ENCODE results near the gene TEX30.
"Not testable (repeated sequence)": the region's sequence is repeated elsewhere in the genome, so short reads cannot be mapped to it uniquely, and the experiment has no call there.

TEX30 gene

GRCh38 chr13:102773441-102774213 lies at the start of gene TEX30:
TEX30 (minus strand) TSS chr13:102773786; CDS start chr13:102770026, 3,760 bp downstream.
- peak; percentile 91 for DNase-seq

- peak; percentile 63 for DNase-seq
Measured at GRCh38 chr13:102817907-102818306, 44.3 kb upstream of the TEX30 start.

GRCh38 chr13:102817241-102817640 lies 43.7 kb upstream of the TEX30 start:
- DNase-seq = no peak

- no peak for DNase-seq
Measured at GRCh38 chr13:102816708-102817107, 43.1 kb upstream of the TEX30 start.

DNA sequence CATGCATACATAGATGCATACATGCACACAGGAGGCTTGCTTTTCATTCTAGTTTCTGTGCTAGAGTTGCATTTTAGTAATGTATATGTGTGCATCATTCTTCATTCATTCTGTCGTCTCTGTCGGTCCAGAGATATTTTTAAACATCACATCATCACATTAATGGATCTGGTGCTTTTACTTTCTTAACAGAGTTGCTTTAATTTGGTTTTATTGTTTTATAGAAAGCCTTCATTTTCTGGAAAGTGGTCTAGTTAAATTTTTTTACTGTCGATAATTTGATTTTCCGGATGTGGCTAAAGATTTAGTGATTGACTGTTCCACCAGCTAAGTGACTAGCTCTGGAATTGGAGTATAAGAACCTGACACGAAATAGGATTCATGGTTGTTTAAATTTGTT lies 42.2 kb upstream of the TEX30 start:
- no peak for DNase-seq

- DNase-seq = no peak
Measured at GRCh38 chr13:102814793-102815192, 41.2 kb upstream of the TEX30 start.

DNA sequence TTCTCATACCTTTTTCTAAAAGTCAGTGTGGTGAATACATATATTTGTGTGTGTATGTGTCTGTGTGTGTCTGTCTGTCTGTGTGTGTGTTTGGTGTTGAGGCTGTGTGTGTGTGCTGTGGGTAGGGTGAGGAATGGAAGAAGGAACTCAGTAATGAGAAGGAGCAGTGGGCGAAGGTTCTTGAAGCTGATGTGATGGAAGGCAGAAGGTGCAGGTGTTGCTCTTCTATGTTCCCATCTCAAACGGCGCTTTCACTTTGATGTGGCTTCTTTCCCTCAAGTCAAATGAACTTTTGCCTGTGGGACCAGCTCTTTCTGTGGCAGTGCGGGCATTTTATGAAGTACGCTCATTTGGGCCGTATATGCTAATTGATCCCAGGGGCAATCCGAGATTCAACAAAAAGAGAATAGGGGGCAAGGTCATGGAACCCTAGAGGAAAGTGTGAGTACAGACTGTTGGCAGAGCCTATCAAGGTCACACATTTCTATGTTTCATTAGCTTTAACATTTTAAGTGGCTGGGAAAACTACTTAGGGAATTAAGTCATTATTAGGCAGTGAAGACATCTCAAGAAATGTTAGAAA lies 40.5 kb upstream of the TEX30 start:
- no peak for DNase-seq

- no peak for DNase-seq
Measured at GRCh38 chr13:102812611-102813287, 39.2 kb upstream of the TEX30 start.

DNA sequence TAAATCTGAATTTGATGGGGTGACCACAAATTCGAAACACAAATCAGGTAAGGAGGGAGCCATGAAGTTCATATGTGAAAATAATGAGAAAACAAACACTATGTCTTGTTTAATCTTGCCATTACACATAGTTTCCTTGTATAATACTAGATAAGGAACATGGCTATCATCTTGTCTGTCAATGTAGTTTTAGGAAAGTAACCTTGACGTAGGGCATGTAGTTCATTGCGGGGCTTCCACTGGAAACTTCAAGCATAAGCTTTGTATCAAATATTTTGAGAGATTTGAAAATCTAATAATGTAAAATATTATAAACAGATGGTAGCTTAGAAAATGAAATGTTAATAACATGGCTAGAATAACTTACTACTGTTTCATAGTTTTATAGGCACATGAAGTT lies 34.1 kb upstream of the TEX30 start:
- DNase-seq = no peak

DNA sequence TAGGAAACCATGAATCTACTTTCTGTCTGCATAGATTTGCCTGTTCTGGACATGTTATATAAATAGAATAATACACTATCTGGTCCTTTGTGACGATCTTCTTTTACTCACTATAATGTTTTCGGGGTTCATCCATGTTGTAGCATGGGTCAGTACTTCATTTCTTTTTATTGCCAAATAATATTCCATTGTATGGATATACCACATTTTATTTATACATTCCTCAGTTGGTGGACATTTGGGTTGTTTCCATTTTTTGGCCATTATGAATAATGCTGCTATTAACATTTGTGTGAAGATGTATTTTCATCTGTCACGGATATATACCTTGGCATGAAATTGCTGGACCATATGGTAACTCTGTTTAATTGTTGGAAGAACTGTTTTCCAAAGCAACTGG lies 32.1 kb upstream of the TEX30 start:
- no peak for DNase-seq

DNA sequence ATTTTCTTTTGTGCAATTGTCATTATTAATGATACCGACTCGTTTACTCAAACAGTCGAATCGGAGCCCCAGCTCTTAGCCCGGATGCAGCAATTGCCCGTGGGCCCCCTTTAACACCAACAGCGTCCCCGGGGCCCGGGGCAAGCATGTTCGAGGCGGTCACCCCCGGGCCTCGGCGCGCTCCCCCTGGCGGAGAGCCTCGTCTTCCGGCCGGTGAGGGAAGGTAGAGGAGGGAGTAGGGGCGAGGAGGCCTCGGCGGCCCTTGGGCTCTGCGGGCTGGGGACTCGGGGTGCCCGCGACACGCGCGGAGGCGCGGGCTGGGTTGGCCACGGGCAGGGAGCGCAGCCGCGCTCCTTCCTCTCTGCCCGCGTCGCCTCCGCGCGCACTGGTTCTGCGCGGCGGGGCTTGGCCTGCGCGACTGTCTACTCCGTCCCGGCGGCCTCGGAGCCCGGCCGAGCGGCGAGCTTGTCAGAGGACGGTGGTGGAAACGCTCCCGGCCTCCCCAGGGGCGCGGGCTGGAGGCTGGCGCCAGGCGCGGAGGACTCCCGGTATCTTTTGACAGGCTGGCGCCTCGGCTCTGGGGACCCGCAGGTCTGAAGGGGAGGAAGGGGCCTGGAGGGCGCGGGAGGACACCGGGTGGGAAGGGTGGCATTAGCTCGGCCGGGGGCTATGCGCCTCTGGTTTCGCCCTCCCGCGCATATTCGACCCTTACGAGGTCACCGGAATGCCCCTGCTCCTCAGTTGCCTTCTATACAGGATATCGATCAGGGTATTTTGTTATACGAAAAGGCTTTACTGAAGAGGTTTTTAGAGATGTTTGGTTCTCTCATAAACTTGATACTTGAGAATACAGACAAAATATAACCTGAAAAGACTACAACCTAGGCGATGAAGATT lies 26.8 kb upstream of the TEX30 start:
- DNase-seq = peak; percentile 89

DNA sequence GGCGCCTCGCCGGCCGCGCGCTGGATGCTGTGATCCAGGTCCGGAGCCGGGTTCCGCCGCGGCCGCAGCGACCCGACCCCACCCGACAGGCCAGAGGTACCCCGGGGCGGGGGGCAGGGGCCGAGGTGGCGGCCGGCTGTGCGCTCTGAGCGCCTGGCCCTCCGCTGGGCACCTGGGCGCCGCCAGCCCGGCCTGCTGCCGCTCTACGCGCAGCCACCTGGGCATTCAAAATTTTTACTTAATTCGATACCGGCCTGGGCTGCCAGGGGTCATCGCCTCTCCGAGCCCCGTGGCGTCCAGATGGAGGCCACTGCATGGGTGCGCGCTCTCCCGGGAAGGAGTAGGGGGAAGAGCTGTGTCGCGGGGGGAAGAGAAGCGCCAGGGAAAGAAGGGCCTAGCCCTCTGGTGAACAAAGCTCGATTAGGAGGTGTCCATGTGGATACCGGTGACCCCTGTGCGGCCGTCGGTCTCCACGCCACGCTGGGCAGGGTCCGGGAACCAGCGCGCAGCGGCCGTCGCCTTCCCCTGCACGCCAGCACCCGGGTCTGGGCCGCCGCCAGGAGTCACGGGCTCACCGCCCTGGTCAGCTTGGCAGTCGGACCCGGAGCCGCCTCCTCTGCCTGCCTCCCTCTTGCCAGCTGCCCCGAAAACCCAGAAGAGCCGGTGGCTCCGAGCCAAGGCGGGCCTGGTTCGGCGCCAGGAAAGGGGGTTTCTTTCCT lies 26.0 kb upstream of the TEX30 start:
- peak; percentile 64 for DNase-seq

GRCh38 chr13:102798581-102799425 lies 25.2 kb upstream of the TEX30 start, which contains the start of the genes BIVM and POGLUT2:
BIVM (plus strand) TSS chr13:102799119; CDS start chr13:102807268, 8,149 bp downstream.
POGLUT2 (minus strand) TSS chr13:102798976; CDS start chr13:102798670, 306 bp downstream.
- DNase-seq = peak; percentile 98

DNA sequence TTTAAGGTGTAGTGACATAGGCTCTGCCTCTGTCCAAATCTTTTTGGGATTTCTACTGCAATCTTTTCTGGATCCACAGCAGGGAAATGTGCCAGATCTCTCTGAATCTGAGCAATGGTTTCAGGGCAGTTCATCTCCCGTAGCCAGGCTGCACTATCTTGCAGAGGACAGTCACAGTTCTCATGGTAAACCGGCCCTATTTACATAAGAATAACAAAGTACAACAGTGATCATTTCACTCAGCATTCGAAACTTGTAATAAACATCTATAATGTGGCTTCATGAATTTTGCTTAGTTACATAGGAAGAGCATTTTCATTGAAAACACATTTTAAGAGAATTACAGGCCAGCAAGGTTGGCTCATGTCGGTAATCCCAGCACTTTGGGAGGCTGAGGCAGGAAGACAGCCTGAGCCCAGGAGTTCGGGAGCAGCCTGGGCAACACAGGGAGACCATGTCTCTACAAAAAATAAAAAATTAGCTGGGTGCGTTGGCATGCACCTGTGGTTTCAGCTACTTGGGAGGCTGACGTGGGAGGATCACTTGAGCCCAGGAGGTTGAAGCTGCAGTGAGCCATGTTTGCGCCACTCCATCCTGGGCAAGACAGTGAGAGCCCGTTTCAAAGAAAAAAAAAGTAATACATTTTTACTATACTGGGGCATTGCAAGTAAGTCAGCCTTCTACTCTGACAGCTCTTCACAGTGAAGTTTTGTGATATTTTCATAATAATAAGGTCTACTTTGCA lies 20.2 kb upstream of the TEX30 start:
- DNase-seq = no peak

- DNase-seq = no peak
Measured at GRCh38 chr13:102792396-102792795, 18.8 kb upstream of the TEX30 start.

- no peak for DNase-seq
Measured at GRCh38 chr13:102788683-102789082, 15.1 kb upstream of the TEX30 start.

DNA sequence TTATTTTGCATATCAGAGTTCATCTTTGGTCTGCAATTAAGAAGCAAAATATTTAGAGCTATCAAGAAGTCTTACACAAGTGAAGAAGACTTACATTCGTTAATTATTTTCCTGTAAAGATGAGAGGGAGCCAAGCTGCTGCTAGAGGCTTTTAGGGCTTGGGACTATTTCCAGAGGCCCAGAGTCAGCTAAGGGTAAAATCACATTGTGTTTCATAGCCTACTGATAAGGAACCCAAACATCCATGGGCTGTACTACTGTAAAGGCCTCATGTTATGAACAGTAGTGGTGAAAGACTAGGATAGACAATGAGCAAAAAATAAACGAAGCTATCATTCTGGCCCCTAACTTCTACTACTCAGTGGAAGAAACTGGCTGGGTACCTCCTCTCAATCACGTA lies 10.9 kb upstream of the TEX30 start:
- DNase-seq = no peak

GRCh38 chr13:102781591-102781990 lies 8.0 kb upstream of the TEX30 start:
- DNase-seq = no peak

DNA sequence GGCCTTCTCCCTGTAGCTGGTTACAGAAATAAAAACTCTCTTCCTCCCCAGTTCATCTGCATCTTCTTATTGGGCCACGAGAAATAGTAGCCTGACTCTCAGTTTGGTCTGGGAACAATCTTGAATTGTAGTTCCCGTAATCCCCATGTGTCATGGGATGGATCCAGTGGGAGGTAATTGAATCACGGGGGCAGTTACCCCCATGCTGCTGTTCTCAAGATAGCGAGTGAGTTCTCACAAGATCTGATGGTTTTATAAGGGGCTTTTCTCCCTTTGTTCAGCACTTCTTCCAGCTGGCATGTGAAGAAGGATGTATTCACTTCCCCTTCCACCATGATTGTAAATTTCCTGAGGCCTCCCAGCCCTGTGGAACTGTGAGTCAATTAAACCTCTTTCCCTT lies 7.1 kb upstream of the TEX30 start:
- not testable (repeated sequence) for DNase-seq

DNA sequence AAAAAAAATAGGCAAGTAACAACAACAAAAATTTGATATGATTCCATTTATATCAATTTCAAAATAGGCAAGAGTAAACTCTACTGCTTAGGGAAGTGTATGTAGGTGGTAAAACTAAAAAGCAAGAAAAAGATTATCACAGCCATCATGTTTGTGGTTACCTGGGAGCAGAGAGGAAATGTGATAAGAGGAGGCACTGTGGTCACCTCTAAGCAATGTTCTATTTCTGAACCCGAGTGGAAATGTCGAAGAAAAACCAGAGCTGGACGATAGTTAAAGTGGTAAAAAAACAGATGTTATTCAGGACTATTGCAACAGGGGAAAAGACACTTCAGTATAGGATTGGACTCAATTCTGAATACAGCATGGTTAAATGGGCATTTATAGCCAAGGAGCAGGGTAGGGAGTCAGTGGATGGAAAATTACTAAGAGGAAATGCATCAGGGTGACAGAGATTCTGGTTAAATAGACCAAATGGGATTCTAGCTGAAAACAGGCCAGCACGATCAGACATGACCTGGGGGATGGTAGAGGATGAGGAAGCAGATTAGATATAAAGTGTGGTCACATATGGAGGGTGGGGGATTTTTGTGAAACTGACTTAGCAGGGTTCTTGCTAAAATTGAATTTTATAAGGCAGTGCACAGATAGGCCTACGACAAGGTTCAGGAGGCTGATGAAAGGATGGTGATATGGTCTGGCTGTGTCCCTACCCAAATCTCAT lies 6.0 kb upstream of the TEX30 start:
- DNase-seq = no peak
